Gastroesophageal sphincter (tissue), 3 donors: ENCODE data around the gene RNF4.

Source experiments
- CTCF ChIP-seq, 4 experiments: fragments of 200-600 bp in 2 of 4; fragments of 450-650 bp in 2 of 4; sonication (generic) in 1 of 4; IDR thresholded peaks; one replicate each; pipeline ENCODE4 v1.5.1; 2017 to 2019; ENCODE audit warnings: antibody characterized with exemption in 4 of 4, mild to moderate bottlenecking in 2 of 4, moderate library complexity in 2 of 4
- EP300 ChIP-seq: sonication (generic); formaldehyde crosslinking; IDR thresholded peaks from one replicate; pipeline ENCODE4 v1.6.1; 2017; ENCODE audit warnings: antibody characterized with exemption, mild to moderate bottlenecking
- POLR2A ChIP-seq, 2 donors: fragments of 450-650 bp; IDR thresholded peaks; one replicate each; pipeline ENCODE4 v1.6.1; 2017; ENCODE audit warnings: antibody characterized with exemption in 2 of 2, mild to moderate bottlenecking in 2 of 2, moderate library complexity in 1 of 2
- POLR2AphosphoS5 ChIP-seq: sonication (generic); formaldehyde crosslinking; IDR thresholded peaks from one replicate; pipeline ENCODE4 v1.6.1; 2017; ENCODE audit warnings: antibody characterized with exemption

- no peak for TF ChIP-seq CTCF (IDR thresholded peaks at IDR 0.05)
- no peak for TF ChIP-seq EP300
- no peak for TF ChIP-seq POLR2A (IDR thresholded peaks at IDR 0.05)
- TF ChIP-seq POLR2AphosphoS5 = no peak
These were observed 3.9 kb upstream of the RNF4 start for GRCh38 chr4:2465032-2465431.
